NCI-H748 (cell line): ENCODE results near the gene BCL2L1.
"Not testable (repeated sequence)": the region's sequence is repeated elsewhere in the genome, so short reads cannot be mapped to it uniquely, and the experiment has no call there.

Experiments used
- DNase-seq: peaks from one replicate; lab custom pipeline; 2025; ENCODE audit not compliant: unreplicated experiment; lab: John Stamatoyannopoulos, UW

The BCL2L1 gene

DNA sequence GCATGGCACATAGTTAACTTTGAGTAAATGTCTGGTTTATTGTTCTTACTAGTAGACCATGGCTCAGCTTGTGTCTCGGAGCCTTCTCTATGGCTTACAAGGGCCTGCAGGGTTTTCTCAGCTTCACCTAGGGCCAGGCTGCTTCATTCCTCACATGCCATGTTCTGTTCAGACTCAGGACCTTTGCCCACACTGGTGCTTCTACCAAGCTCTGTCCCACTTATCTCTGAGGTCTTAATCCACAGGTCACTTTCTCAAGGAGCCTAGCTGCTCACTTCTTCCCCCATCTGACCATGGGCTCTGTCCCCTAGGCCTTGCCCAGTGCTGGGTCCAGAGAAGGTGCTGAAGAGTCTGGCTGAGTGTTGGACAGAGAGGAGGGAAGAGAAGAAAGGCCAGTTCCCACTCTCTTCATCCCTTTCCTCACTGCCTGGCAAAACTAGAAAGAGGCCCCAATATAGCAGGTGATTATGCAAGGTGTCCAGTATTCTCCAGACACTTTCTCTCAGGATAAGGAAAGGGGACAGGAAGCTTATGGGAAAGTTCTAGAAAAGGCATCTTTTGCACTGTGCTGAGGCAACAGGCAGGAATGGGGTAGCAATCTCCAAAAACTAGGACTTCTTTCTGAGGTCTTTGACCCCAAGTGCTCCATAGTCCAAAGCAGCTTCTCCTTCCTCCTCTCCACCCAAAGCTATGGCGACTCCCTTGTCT lies 45.0 kb downstream of the BCL2L1 start:
- DNase-seq: no peak

DNA sequence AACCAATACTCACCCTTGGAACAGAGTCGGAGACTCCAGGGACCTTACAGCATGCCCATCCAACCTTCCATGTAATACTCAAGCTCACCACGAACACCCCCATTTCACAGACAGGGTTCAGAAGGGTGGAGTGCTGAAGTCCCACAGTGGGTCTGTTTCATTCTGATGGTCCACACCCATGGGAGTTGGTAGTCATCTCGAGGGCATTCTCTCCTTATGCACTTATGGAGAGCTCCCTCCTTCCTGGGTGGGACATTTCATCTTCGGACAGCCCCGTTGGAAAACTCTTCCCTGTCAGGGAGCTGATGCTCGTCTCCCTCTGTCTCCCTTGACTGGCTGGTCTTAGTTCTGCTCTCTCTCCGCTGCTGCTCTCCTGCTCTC lies 46.1 kb downstream of the BCL2L1 start:
- no peak for DNase-seq

DNA sequence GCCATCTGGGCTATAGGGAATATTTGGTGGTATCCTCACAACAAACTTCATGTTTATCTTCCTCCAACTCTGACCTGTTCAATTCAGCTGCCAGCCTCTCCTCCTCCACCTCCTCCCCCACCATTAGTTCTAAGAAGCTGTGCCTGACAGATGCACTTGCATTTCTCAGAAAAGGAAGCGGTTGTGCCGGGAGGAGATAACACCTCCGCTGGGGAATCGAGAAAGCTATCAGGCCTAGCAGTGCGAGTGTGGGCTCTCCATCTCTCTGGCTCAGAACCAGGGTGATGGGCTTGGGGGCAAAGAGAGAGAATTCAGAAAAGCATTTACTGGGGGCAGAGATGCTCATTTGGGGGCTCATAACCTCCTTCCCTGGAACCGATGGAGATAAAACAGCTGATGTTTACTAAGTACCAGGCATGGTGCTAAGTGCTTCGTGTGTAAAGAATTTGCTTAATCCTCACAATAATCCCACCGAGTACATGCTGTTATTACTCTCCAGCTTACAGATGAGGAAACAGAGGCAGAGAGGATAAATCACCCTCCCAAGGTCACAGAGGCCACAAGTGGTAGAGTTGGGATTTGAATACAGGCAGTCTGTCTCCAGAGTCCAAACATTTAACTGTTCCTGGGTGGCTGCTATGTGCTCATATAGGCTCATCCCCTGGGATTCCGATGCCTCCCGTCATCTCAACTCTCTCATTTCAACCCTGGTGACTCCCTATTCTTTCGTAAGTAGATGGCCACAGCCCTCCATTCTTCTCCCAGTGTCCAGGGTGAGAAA lies 46.6 kb downstream of the BCL2L1 start:
- no peak for DNase-seq

DNA sequence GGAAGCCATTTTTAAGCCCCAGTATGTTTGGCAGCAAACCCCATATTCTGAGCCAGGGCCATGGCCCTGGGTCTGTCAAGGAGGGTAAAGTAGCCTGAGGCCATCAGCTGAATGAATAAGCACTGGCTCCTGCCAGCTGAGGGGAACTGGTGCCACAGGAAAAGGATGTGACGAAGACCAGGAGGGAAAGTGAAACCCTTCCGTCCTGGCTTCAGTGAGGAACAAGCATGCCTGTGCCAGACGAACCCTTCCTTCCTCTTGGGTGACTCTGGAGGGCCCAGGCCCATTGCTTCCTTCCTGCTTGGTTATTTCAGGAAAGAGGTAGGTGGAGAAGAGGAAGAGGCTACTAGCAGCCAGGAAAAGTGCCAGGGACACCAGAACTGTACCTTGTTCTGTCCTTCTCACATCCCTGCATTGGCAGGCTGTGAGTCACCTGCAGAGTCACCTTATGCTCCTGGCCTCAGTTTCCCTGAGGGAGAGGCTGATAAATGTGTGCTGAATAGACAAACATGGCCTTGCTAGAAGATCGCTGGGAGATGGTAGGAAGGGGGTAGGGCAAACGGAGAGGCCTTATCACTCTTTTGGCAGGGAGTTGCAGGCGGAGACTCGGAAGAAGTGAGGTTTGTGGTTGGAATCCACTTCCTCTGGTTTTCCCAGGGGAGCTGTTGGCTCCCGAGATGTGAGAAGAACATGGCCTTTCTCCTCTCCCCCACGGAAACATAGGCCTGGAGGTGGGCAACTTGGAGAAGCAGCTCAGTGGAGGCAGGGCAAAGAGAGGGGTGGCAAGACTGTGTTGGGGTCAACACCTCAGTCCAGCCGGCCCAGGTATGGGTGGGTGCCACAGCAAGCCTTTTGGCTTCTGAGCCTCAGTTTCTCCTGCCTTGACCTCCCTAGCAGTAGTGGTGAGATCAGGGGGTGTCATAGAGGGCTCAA lies 47.5 kb downstream of the BCL2L1 start:
- DNase-seq: no peak

DNA sequence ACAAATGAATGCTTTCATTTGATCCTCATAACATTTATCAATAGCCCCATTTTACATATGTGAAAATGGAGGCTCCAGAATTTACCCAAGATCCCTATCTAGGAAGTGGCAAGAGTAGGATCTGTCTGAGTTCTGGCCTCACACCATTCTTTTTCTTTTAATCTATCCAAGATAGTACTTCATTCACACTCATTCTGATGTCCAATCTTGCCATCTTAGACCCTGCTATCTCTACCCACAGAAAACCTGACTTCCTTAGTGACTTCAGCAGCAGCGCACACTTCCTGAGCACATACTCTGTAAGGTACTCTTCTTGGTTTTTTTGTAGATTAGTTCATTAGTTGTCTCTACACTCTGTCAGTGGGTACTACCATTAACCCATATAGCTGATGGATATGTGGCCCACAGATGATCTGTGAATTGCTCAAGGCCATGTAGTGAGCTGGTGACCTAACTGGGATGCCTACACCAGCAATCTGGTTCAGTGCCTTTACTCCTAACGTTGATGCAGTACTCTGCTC lies 48.7 kb downstream of the BCL2L1 start:
- DNase-seq: no peak

DNA sequence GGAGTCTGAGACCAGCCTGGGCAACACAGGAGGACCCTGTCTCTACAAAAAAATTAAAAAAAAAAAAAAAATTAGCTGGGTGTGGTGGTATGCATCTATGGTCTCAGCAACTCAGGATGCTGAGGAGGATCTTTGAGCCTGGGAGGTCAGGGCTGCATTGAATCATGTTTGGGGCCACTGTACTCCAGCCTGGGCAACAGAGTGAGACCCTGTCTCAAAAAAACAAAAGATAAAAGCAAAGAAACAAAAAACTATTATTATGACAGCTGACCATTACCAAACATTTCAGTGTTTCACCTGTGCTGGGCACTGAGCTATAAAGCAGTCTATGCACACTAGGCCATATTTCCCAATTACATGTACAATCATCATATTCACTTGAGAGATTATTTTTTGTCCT lies 49.2 kb downstream of the BCL2L1 start:
- no peak for DNase-seq

DNA sequence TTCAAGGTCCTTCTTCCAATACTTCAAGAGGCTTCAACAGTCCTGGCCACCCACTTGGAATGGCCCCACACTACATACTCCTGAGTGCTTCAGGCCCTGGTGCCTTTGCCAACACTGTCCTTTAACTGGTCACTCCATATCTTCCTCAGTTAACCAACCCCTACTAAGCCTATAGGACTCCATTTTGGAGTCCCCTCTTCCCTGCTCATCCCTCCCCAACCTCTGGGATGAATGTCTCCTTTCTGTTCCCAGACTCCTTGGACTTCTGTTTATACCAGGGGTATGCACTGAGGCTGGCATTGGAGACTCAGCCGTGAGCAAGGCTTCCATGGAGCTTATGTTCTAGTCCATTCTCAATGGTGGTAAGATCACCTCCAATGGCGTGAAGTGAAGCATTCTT lies 51.3 kb downstream of the BCL2L1 start:
- no peak for DNase-seq

DNA sequence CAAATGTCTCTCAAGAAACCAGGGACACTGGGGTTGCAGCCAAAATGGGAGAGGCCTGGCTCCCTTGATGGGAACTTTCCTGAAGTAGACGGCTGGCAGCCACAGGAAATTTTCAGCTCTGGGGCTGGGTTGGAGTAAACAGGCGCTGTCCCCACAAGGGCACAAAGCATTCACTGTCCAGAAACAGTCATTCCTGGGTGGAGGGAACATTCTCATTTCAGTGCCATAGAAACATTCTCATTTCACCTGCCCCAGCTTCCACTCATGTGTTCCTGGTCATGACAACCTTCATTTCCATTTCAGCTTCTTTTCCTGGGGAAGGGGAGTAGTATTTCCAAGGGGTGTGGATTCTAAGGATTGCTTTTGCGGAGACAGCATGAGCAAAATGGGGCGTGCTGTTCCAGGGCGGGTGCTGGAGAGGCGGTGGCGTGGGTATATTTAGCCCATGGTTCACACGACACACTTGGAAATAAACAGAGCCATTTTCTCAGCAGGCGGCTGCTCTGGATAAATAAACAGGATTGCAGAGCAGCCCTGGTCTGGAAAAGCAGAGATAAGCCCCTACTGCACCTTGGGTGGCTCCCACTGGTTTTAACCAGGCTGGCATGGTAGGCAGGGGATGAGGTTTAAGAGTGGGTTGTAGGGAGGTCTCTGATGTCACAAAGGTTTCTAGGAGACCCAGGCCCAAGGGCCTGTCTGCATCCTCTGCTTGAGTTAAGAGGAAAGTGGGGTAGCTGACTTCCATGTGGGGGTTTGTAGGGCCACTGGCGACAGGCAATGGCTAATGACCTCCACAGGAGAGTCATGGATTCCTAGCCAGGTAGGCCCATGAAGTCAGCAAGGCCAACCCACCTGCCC lies 52.1 kb downstream of the BCL2L1 start:
- DNase-seq: peak; percentile 95

DNA sequence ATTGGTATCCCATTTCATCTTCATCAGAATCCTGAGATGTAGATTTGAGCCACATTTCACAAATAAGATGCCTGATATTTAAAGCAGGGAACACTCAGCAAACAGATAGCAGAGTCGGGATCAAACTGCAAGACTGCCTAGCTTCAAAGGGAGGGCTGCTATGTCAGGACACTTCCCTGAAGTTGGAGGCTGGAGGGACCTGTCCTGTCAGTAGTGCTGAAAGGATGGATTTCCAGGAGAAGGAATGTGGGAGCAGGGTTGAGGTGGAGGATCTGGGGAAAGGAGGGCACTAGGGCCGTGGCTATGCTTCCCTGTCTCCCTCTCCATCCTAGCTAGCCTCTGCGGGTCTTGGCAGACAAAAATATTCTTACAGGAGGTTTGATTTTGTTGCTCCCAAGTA lies 52.8 kb downstream of the BCL2L1 start:
- DNase-seq: no peak

DNA sequence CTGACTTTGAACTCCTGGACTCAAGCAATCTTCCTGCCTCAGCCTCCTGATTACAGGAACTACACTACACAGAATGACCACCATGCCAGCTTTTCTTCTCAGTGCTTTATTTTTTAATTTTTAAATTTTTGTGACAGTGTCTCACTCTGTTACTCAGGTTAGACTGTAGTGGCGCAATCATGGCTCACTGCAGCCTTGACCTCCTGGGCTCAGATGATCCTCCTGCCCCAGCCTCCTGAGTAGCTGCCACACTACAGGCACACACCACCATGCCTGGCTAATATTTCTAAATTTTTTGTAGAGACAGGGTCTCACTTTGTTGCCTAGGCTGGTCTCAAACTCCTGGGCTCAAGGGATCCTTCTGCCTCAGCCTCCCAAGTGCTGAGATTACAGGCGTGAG lies 53.7 kb downstream of the BCL2L1 start:
- DNase-seq: not testable (repeated sequence)

DNA sequence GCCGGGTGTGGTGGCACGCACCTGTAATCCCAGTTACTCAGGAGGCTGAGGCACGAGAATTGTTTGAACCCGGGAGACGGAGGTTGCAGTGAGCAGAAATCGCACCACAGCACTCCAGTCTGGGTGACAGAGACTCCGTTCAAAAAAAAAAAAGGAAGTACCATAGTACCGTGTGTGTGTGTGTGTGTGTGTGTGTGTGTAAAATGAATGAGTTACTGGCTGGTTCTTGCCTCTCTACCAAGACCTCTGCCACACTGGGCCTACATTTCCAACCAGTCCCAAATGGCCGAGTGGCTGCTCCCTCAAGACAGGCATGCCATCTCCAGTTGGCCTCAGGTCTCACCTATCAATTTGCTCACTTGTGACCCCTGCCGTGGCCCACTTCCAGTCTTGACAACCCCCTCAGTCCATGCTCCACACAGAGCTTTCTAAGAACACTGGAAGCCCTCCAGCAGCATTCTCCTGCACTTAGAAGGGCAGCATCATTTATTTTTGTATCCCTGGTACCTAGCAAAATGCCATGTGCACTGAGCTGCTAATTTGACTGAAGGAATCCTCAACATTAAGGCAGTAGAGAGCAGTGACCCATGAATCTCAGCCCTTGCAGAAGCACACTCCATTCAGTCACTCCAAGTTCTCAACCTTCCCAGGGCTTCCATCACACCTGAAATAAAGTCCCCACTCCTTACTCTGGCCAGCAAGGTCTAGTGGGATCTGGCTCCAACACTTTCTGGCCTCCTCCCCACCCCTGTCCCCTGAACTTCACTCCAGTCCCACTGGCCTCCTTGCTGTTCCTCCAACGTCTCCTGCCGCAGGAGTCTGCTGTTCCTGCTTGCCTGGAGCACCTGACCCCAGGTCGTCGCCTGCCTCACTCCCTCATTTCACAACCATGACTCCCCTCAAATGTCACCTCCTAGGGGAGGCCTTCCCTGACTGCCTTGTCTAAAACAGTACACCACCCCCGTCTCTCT lies 55.1 kb downstream of the BCL2L1 start:
- no peak for DNase-seq

DNA sequence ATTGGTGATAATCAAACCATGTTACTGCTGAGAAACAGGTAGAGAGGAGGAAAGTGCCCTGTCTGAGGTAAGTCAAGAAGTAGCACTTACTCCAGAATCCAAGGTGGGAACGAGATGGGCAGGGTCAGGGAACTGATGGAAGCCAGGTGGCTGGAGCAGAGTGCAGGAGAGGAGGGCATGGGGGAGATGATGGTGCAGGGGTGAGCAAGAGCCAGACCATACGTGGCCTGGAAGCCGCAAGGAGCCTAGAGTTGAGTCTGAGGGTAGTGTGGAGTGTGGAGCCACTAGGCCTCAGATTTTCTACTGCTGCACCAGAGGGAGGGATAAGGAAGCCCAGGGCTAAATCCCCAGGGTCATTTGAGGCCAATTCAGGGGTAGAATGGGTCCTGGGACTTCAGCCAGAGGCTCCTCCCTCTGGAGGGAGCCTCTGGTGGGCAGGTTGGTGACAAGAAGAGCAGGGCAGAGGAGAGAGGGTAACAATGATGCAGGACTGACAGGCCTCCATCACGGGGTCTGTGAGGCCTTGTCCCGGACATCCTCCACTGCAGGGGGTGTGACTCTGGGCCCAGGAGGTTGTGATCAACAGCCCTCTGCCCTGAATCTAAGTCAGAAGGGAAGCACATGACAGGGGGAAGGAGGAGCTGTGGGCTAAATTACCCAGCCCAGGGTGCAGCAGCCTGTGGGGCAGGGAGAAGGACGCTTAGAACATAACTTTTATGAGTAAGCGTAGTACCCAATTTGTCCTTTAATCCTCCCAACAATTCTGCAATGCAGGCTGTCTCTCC lies 56.2 kb downstream of the BCL2L1 start:
- no peak for DNase-seq

DNA sequence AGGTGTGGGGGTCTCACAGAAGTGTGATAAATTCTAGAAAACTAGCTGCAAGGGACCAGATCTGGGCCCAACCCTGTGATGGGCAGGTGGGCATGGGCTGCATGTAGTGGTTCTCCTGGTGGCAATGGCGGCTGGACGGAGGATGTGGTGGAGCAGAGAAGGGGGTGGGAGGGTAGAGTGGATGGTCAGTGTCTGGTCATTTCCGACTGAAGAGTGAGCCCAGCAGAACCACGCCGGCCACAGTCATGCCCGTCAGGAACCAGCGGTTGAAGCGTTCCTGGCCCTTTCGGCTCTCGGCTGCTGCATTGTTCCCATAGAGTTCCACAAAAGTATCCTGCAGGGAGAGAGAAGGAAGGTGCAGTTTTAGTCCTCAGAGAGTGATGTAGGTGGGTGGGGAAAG lies 56.9 kb downstream of the BCL2L1 start:
- DNase-seq: no peak

DNA sequence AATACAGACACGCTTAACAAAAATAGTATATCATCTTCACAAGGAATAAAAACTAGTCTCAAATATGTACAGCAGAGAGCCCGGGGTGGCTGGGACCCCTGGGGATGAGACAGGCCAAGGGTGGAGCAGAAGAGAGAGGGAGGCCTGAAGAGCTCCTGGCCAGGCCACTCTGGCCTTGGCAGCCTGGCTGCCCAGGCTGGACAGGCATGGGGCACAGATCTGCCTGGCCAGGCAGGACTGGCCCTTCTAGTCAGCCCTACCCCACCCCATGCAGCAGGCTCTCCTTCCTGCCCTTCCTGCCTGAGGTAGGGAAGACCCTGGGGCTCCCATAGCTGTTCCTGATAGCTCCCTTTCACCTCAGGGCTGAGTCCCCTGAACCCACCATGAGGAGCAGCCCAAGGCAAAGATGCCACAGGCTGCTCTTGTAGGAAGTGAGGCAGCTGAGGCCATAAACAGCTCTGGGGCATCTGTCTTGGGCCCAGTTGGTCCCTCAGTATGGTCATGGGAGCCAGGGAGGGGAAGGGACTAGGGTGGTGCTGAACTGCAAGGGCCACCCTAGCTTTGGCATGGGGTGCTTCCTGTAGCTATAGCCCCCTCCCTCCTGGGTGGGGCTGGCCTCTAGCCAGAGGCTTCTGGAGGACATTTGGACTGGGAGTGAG lies 57.8 kb downstream of the BCL2L1 start:
- DNase-seq: peak; percentile 31

DNA sequence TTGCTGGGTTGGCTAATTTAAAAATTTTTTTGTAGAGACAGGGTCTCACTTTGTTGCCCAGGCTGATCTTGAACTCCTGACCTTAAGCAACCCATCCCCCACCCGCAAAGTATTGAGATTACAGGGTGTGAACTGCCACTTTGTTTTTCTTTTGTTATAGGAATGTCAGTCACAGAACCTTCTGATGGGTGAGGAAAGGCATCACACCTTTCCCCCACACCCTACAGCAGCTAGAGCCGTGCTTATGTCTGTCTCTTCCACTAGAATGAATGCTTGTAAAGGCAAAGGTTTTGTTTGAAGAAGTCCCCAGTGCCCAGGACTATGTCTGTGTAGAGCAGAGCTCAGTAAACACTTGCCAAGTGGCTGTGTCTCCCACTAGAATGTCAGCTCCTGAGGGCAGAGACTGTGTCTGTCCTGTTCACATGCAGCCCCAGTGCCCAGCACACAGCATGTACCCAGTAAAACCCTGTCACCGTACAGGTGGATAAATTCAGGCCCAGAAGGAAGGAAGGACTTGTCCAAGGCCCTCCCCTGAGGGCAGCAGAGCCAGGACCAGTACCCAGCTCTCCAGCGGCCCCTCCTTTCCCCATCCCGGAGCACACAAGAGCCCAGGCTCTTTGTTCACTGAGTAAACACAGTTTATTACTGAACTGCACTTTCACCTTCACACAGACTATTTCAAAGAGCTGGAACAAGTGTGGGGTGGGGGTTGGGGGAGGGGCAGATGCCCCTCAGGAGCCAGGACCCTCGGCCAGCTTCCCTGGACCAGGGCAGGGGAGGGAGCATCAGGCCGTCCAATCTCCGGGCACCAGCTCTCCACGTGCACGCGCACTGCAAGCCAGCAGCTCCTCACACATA lies 58.6 kb downstream of the BCL2L1 start:
- peak; percentile 88 for DNase-seq

DNA sequence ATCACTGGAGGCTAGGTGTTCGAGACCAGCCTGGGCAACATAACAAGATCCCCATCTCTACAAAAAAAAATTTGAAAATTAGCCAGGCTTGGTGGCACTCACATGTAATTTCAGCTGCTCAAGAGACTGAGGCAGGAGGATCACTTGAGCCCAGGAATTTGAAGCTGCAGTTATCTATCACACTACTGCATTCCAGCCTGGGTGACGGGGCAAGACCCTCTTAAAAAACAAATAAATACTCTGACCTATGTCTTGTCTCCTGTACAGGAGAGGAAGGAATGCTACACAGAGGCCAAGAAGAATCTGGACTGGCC lies 59.2 kb downstream of the BCL2L1 start:
- no peak for DNase-seq

DNA sequence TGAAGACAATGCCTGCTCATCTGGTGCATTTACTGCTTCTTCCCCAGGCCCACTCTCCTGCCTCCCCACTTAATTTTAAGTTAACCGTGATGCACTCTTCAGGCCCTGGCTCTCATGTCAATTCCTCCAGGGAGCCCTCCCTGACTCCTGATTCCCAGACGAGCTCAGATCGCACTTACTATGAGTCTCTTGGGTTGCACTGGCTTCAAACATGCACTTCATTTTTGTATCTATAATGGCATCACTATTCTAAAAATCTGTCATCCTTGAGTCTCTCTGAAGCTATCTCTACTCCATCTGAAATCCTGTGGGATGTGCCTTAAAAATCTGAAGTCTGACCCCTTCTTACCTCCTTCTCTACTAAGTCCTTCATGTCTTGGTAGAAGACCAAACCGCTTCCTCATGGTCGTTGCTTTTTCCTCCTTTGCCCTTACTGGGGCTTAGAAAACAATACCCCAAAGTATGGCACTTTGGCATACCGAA lies 60.3 kb downstream of the BCL2L1 start:
- DNase-seq: no peak
